ENCODE results near the gene KHDC4. TPM values are rescaled to one million over a fixed set of nuclear protein-coding genes. Genes with fewer than 3 reads are reported as not detected.

KHDC4 gene
- total and polyA plus RNA-seq, 2 donors (not counting 3 experiments of a cell fraction or from before 2014, with no cell fraction given), result 47.9 to 54.1 TPM

GRCh38 chr1:155929057-155929456 lies 5.2 kb downstream of the KHDC4 start:
- Histone ChIP-seq H3K36me3 (ENCODE audit: control insufficient read depth in 2 of 2, extremely low read depth in 1 of 2, insufficient read depth in 2 of 2, low read length in 2 of 2) (peaks cover 29 to 38% of the 10 kb centered on the region in 2 experiments), H2AFZ (ENCODE audit: low read depth, low read length) (no peak overlapping the region), H3K4me2 (ENCODE audit: insufficient read depth, low read length) (no peak overlapping the region), H3K9ac (replicated peaks; ENCODE audit: extremely low read depth, insufficient read depth, low read length) (no peak overlapping the region), H3K9me3 (replicated peaks; ENCODE audit: control insufficient read depth, insufficient read depth, low read length) (no peaks in the 10 kb centered on the region), H3K79me2 (ENCODE audit: control insufficient read depth, insufficient read depth, low read length) (peaks cover 71% of the 10 kb centered on the region), H3K4me1 (ENCODE audit: control insufficient read depth, extremely low read depth, insufficient read depth, low read length) (peaks cover 38% of the 10 kb centered on the region), H3K27ac (ENCODE audit: insufficient read depth, low read depth, low read length) (no peak overlapping the region), H4K20me1 (replicated peaks; ENCODE audit: control insufficient read depth, extremely low read depth, insufficient read depth, low read length) (peaks cover 4% of the 10 kb centered on the region), H3K9me1 (replicated peaks; ENCODE audit: control insufficient read depth, extremely low read depth, insufficient read depth, low read length) (no peaks in the 10 kb centered on the region), H3K4me3 (replicated peaks in 1 of 3; ENCODE audit: insufficient read depth in 1 of 3, low read depth in 1 of 3, low read length in 3 of 3) (no peak overlapping the region), H3K27me3 (ENCODE audit: control insufficient read depth in 2 of 2, insufficient read depth in 2 of 2, low read length in 2 of 2) (no peaks in the 10 kb centered on the region)
- dilution Hi-C loops (cut with MboI; ENCODE audit: extremely low pct_ligation_motif_present, low sequenced_read_pairs) (no loop called here), intact Hi-C loops (cut with micrococcal nuclease) (no loop called here)
- TF ChIP-seq MAX (IDR thresholded peaks at IDR 0.05; ENCODE audit: insufficient read depth, insufficient read length) (no peak), EZH2 (IDR thresholded peaks at IDR 0.05; ENCODE audit: borderline replicate concordance, low read depth, low read length, severe bottlenecking) (no peak), JUN (IDR thresholded peaks at IDR 0.05; ENCODE audit: borderline replicate concordance, insufficient read depth, insufficient read length, low read depth) (peak; percentile 9), POLR2A (IDR thresholded peaks at IDR 0.05; ENCODE audit: low read depth, low read length) (no peak), FOS (IDR thresholded peaks at IDR 0.05; ENCODE audit: borderline replicate concordance, insufficient read depth, low read length) (peak; percentile 33), GATA2 (IDR thresholded peaks at IDR 0.05; ENCODE audit: insufficient read depth, insufficient read length, low read depth, low read length) (no peak), POLR2AphosphoS5 (IDR thresholded peaks at IDR 0.05; ENCODE audit: insufficient read depth, low read depth, low read length) (no peak), CTCF (IDR thresholded peaks at IDR 0.05; ENCODE audit: extremely low read depth in 1 of 2, insufficient read depth in 1 of 2, low read depth in 1 of 2, low read length in 2 of 2) (no peak)
- no peak for DNase-seq (ENCODE audit: low read depth, low spot score)
- peak; percentile 18 for FAIRE-seq
- no TSS peak for BruUV-seq (replicated peaks)
- ChIA-PET POLR2A (no interaction called here), CTCF (interaction anchor here (6.7 kb wide), 1 partner anchor 60 kb away, joined by 57 read pairs; no protein-coding TSS in a partner anchor)

Data from endothelial cell of umbilical vein (primary cell).